OCI-LY7 (cell line): ENCODE data around the gene GJC2. TPM values are rescaled to one million over a fixed set of nuclear protein-coding genes. Genes with fewer than 3 reads are reported as not detected.

Experiments
- BruUV-seq: library from RNA; stranded (reverse); fragments of 400-500 nt; replicated peaks from 2 replicates; lab custom pipeline; 2021; lab: Mats Ljungman, UMichigan
- CTCF ChIA-PET: fragments of 300-600 bp; sonication (Branson Sonifier 250); formaldehyde crosslinking; loops from one replicate; lab custom pipeline; 2022; ENCODE audit warnings: antibody characterized with exemption; ENCODE audit not compliant: unreplicated experiment; lab: Charles Lee
- POLR2A ChIA-PET: fragments of 300-600 bp; sonication (Branson Sonifier 250); formaldehyde crosslinking; loops from one replicate; lab custom pipeline; 2022; ENCODE audit warnings: antibody characterized with exemption; lab: Charles Lee
- DNase-seq: peaks from one replicate; pipeline ENCODE4 v3.0.0-alpha.2; 2015; ENCODE audit warnings: low spot score
- H2AFZ ChIP-seq: fragments of 200-600 bp; sonication (generic), shearing (Covaris generic); 2 replicates; pipeline ENCODE4 v1.6.1; 2014; ENCODE audit warnings: mild to moderate bottlenecking, antibody characterized with exemption, low read length, moderate library complexity
- H3K27ac ChIP-seq: fragments of 200-600 bp; sonication (generic); 2 replicates; pipeline ENCODE4 v1.5.1; 2014; ENCODE audit warnings: mixed run types, low read depth, mild to moderate bottlenecking, moderate library complexity, low read length, inconsistent platforms; ENCODE audit not compliant: poor library complexity, severe bottlenecking
- H3K36me3 ChIP-seq: fragments of 200-600 bp; sonication (generic); 2 replicates; pipeline ENCODE4 v1.6.1; 2014; ENCODE audit warnings: mild to moderate bottlenecking, antibody characterized with exemption, low read length, moderate library complexity, mixed read lengths; ENCODE audit not compliant: insufficient read depth
- H3K4me1 ChIP-seq: fragments of 200-600 bp; sonication (generic); 2 replicates; pipeline ENCODE4 v1.5.1; 2014; ENCODE audit warnings: mild to moderate bottlenecking, low read length; ENCODE audit not compliant: insufficient read depth, poor library complexity, severe bottlenecking
- H3K4me2 ChIP-seq: fragments of 200-600 bp; sonication (generic); 2 replicates; pipeline ENCODE4 v1.6.1; 2014; ENCODE audit warnings: mild to moderate bottlenecking, low read length
- H3K4me3 ChIP-seq: fragments of 200-600 bp; sonication (generic); 2 replicates; pipeline ENCODE4 v1.5.1; 2014; ENCODE audit warnings: mild to moderate bottlenecking, low read depth, low read length; ENCODE audit not compliant: poor library complexity, severe bottlenecking
- H3K79me2 ChIP-seq: fragments of 200-600 bp; sonication (generic); 2 replicates; pipeline ENCODE4 v1.6.1; 2016; ENCODE audit warnings: low read depth, mild to moderate bottlenecking, low read length, moderate library complexity, mixed read lengths; ENCODE audit not compliant: insufficient read depth
- H3K9me2 ChIP-seq: fragments of 200-600 bp; sonication (generic); 2 replicates; pipeline ENCODE4 v1.6.1; 2016; ENCODE audit warnings: mild to moderate bottlenecking, low read length, mixed read lengths; ENCODE audit not compliant: insufficient read depth
- H3K9me3 ChIP-seq: fragments of 200-600 bp; sonication (generic); 2 replicates; pipeline ENCODE4 v1.6.1; 2014; ENCODE audit warnings: mild to moderate bottlenecking, mixed run types, low read length, mixed read lengths
- H4K20me1 ChIP-seq: fragments of 200-600 bp; sonication (generic); 2 replicates; pipeline ENCODE4 v1.6.1; 2014; ENCODE audit warnings: mild to moderate bottlenecking, antibody characterized with exemption, low read length, moderate library complexity, mixed read lengths; ENCODE audit not compliant: insufficient read depth
- EZH2phosphoT487 ChIP-seq: fragments of 200-600 bp; sonication (generic); IDR thresholded peaks from 2 replicates; pipeline ENCODE4 v1.6.1; 2018; ENCODE audit warnings: low read depth, borderline replicate concordance, mild to moderate bottlenecking, mixed run types, antibody characterized with exemption, low read length, moderate library complexity, mixed read lengths
- intact Hi-C: fragments of 100-400 bp; cut with micrococcal nuclease; formaldehyde crosslinking; loops from one replicate; pipeline ENCODE4 v1.10.0; 2022; ENCODE audit not compliant: unreplicated experiment
- total RNA-seq, 2 experiments: library from RNA; depleted of rRNA in 1 of 2; stranded (reverse); fragments of >200 nt in 1 of 2; shearing (Covaris generic) in 1 of 2; gene quantifications; 2 replicates each; pipeline ENCODE4 v1.2.3, GENCODE V29; 2014 to 2022
- TF ChIP-seq, protein P1 (sequence below): fragments of 200-600 bp; sonication (generic); conservative IDR thresholded peaks from 2 replicates; pipeline ENCODE4 v1.5.1; 2014; ENCODE audit warnings: mild to moderate bottlenecking, antibody characterized with exemption, low read length, moderate library complexity, mixed read lengths

Gene GJC2
- total RNA-seq, 2 experiments from 2014 or later: 0.22 to 0.80 TPM

DNA sequence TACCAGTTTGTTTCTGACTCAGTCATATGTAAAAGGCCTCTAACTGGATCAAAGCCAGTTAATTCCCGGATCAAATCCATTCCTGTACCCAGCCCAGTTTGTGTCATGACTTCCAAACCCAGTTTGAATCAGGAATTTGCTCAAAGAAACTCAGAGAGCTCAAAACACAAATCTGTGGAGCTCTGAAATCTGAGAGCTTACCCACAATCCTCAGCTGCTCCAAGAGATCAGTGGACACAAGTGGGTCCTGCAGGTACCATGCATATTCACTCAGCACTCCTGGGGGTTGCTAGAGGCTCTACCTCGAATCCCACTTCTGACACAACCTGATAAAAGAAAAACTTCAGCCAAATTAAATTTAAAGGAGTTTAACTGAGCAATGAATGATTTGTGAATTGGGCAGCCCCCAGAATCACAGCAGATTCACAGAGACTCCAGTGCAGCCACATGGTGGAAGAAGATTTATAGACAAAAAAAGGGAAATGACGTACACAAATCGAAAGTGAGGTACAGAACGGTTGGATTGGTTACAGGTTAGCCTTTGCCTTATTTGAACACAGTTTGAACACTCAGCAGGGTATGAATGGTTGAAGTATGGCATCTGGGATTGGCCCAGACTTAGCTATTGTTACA, 28.8 kb upstream of the GJC2 start:
- TF ChIP-seq EZH2phosphoT487: no peak
- TF ChIP-seq, protein P1, sequence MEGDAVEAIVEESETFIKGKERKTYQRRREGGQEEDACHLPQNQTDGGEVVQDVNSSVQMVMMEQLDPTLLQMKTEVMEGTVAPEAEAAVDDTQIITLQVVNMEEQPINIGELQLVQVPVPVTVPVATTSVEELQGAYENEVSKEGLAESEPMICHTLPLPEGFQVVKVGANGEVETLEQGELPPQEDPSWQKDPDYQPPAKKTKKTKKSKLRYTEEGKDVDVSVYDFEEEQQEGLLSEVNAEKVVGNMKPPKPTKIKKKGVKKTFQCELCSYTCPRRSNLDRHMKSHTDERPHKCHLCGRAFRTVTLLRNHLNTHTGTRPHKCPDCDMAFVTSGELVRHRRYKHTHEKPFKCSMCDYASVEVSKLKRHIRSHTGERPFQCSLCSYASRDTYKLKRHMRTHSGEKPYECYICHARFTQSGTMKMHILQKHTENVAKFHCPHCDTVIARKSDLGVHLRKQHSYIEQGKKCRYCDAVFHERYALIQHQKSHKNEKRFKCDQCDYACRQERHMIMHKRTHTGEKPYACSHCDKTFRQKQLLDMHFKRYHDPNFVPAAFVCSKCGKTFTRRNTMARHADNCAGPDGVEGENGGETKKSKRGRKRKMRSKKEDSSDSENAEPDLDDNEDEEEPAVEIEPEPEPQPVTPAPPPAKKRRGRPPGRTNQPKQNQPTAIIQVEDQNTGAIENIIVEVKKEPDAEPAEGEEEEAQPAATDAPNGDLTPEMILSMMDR: no peak
- H3K27ac ChIP-seq: no peak overlapping the region
- peak overlapping the region; percentile 28 for H3K4me2 ChIP-seq
- BruUV-seq: no TSS peak
- no peak overlapping the region for H3K4me3 ChIP-seq
- POLR2A ChIA-PET: interaction anchor here (0.7 to 1.3 kb wide), 2 partner anchors 9 to 154 kb away, joined by 3 to 6 read pairs; no protein-coding TSS in a partner anchor
- H4K20me1 ChIP-seq: no peaks in the 10 kb centered on the region
- no peaks in the 10 kb centered on the region for H3K9me2 ChIP-seq
- H3K36me3 ChIP-seq: no peaks in the 10 kb centered on the region
- intact Hi-C loops: no loop called here
- DNase-seq: no peak
- CTCF ChIA-PET: interaction anchor here (0.5 to 1.2 kb wide), 2 partner anchors 10 to 380 kb away, joined by 3 read pairs; no protein-coding TSS in a partner anchor
- peaks cover 8% of the 10 kb centered on the region for H3K4me1 ChIP-seq
- no peaks in the 10 kb centered on the region for H3K79me2 ChIP-seq
- H2AFZ ChIP-seq: peak overlapping the region; percentile 28; the same call in 1 of the 2 replicates
- peaks cover 42% of the 10 kb centered on the region for H3K9me3 ChIP-seq

DNA sequence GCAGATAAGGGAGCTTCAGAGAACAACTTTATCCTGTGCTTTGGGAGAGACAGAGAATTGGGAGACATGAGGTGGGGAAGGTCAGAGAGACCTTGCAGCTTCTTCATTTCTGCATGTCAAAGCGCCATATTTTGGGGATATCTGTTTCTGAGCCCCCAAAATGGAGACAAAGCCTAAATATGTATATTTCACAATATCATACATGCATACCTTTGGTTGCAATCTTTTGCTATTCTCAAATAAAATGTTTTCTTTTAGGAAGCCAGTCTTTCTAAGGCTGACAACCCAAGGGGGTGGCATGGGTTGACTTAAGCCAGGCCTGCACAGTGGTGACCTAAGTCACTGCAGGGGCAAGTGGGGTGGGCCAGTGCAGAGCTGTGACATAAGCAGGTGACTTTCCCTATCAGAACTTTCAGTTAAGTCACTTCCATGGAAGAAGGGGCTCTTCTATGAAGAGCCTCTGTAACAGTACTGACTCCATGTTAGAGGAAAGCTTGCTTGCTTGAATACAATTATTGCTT, 26.7 kb upstream of the GJC2 start:
- intact Hi-C loops: no loop called here
- TF ChIP-seq, protein P1: no peak
- no peak for TF ChIP-seq EZH2phosphoT487
- POLR2A ChIA-PET: interaction anchor here (2.2 kb wide), 1 partner anchor 10 kb away, joined by 7 read pairs; no protein-coding TSS in a partner anchor

DNA sequence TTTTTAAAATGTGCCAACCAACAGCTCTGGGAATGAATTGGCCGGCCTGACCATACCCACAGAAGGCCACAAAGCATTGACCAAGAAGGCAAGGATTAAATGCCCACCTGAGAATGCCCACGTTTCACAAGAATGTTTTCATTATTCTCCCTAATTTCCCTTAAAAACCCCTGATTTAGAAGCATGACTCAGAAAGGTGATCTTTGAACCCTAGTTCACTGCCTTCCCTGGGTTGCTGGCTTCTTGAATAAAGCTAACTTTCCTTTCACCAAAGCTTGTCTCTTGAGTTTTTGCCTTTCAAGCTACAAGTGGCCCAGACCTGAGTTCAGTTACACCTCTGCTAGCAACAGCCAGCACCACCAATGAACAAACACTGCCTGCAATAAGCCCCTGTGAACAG, 26.2 kb upstream of the GJC2 start:
- ChIA-PET CTCF (interaction anchor here (0.6 kb wide), 1 partner anchor 124 kb away, joined by 3 read pairs; no protein-coding TSS in a partner anchor), POLR2A (interaction anchor here (2.2 kb wide), 1 partner anchor 11 kb away, joined by 7 read pairs; no protein-coding TSS in a partner anchor)
- intact Hi-C loops: no loop called here
- DNase-seq: no peak
- peaks cover 29% of the 10 kb centered on the region for H3K9me3 ChIP-seq
- H3K4me3 ChIP-seq: no peak overlapping the region
- no peaks in the 10 kb centered on the region for H3K36me3 ChIP-seq
- BruUV-seq: no TSS peak
- H3K79me2 ChIP-seq: no peaks in the 10 kb centered on the region
- no peak overlapping the region for H3K27ac ChIP-seq
- no peak overlapping the region for H3K4me2 ChIP-seq
- H4K20me1 ChIP-seq: no peaks in the 10 kb centered on the region
- TF ChIP-seq EZH2phosphoT487: no peak
- TF ChIP-seq, protein P1: no peak
- no peaks in the 10 kb centered on the region for H3K9me2 ChIP-seq
- H3K4me1 ChIP-seq: peaks cover 8% of the 10 kb centered on the region
- no peak overlapping the region for H2AFZ ChIP-seq

More for the DNA sequence above, 26.7 kb upstream of the GJC2 start:
- H3K27ac ChIP-seq: no peak overlapping the region
- no peak overlapping the region for H3K4me3 ChIP-seq
- BruUV-seq: no TSS peak
- H2AFZ ChIP-seq: no peak overlapping the region
- H3K79me2 ChIP-seq: no peaks in the 10 kb centered on the region
- H3K4me2 ChIP-seq: no peak overlapping the region
- DNase-seq: no peak
- H3K36me3 ChIP-seq: no peaks in the 10 kb centered on the region
- no peaks in the 10 kb centered on the region for H4K20me1 ChIP-seq
- peaks cover 8% of the 10 kb centered on the region for H3K4me1 ChIP-seq
- H3K9me3 ChIP-seq: peaks cover 34% of the 10 kb centered on the region
- no peaks in the 10 kb centered on the region for H3K9me2 ChIP-seq
- CTCF ChIA-PET: no interaction called here
